ENCODE results near the gene SMIM10.
"Not testable (repeated sequence)": the region's sequence is repeated elsewhere in the genome, so short reads cannot be mapped to it uniquely, and the experiment has no call there.

Gene SMIM10

DNA sequence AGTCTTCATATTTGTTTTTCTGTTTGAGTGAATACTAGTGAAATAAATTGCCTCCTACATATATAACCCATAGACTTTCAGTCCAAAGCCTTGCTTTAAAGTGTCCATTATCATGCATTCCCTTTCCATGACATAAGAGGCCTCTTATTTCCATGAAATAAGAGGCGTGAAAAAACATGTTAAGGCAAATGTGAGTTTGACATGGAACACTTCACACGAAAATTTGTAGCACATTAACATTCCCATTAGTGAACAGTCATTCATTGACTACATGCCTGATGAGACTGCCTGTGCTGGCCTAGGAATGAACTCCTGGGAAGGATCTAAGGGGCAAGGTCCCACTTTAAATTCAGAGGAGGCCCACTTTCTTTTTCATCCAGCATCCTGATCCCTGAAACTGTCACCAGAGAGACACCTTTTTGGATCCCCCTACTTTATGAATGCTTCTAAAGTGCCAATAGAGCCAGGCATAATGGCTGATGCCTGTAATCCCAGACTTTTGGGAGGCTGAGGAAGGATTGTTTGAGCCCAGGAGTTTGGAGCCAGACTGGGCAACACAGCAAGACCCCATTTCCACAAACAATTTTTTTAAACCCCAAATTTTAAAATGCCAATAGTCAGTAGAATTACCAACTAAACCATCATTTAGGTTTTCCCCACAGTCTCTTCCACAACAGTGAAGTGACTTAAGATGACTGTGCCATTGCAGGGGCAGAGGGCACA is 24.9 kb downstream of the SMIM10 start:
- no peak for DNase-seq

DNA sequence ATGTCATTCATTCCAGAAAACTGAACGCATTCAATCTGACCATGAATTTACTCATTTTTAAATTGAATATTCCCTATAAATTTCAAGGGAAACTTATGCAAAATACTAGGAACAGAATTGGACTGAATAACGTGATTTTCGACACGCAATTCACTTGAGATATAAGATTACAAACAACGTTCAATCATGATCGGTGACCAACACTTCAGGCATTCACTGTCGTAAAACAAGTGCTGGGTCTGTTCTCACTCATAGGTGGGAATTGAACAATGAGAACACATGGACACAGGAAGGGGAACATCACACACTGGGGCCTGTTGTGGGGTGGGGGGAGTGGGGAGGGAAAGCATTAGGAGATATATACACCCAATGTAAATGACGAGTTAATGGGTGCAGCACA is 29.1 kb downstream of the SMIM10 start:
- not testable (repeated sequence) for DNase-seq

DNA sequence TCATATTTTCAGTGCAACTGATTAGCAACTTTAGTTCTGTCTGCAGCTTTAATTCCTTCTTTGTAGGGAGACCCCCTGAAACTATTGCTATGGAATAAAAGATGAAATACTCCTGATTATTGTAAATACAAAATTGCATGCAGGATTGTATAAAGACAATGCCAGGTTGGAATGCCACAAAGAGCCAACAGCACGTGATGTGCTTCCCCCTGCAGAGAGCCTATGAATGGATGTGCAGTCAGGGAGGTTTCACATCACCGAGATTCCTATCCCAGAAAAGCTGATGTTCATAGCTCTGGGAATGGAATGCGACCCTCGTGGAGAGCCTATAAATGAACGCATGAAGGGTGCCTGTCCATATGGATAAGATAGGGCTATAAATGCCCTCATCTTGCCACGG is 33.0 kb downstream of the SMIM10 start:
- DNase-seq: not testable (repeated sequence)

DNA sequence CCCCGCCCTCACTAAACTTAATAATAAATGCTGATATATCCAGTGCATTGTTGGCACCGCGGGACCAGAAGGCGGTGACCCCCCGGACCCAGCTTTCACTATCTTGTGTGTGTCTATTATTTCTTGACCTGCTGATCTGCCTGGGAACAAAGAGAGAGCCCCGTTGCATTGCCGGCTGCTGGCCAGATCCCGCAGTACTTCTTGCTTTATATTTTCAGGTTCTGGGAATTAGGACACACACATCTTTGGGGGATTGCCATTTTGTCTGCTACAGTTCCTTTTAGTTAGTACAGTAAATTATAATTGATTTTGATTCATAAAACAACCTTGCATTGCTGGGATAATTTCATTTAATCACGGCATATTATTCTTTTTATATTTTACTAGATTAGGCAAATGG is 33.7 kb downstream of the SMIM10 start:
- no peak for DNase-seq

DNA sequence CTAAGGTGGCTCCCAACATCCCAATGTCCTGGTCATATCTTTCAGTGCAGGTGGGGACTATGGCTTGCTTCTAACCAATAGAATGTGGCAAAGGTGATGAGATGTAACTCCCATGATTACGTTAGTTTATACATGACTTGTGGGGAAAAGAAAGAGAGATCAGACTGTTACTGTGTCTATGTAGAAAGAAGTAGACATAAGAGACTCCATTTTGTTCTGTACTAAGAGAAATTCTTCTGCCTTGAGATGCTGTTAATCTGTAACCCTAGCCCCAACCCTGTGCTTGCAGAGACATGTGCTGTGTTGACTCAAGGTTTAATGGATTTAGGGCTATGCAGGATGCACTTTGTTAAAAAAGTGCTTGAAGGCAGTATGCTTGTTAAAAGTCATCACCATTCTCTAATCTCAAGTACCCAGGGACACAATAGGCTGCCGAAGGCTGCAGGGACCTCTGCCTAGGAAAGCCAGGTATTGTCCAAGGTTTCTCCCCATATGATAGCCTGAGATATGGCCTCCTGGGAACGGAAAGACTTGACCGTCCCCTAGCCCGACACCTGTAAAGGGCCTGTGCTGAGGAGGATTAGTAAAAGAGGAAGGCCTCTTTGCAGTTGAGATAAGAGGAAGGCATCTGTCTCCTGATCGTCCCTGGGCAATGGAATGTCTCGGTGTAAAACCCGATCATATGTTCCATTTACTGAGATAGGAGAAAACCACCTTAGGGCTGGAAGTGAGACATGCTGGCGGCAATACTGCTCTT is 39.6 kb downstream of the SMIM10 start:
- not testable (repeated sequence) for DNase-seq

DNA sequence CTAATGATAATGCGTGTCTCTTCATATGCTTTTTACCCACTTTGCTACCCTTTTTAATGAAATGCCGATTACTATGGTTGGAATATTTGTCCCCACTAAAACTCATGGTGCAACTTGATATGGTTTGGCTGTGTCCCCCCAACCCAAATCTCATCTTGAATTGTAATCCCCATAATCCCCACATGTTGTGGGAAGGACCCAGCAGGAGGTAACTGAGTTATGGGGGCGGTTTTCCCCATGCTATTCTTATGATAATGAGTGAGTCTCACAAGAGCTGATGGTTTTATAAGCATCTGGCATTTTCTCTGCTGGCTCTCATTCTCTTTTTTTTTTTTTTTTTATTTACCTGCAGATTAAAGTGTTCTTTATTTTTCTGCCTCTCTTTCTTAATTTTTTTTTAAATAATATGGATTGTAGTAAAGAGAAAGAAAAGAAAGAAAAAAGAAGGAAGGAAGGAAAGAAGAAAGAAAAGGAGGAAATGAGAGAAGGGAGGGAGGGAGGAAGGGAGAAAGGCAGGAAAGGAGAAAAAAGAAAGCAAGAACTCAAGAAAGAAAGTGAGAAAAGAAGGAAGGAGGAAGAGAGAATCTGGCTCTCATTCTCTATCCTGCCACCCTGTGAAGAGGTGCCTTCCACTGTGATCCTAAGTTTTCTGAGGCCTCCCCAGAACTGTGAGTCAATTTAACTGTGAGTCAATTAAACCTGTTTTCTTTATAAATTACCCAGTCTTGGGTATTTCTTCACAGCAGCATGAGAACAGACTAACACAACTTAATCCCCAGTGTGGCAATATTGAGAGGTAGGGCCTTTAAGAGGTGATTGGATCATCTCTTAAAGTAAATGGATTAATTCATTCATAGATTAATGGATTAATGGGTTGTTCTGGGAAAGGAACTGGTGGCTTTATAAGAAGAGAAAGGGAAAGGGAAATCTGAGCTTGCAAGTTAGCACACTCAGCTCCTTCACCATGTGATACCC is 50.6 kb downstream of the SMIM10 start:
- DNase-seq: not testable (repeated sequence)

Data from NCI-H187 (cell line).